Measurements from ENCODE around the gene EPS8L3. TPM values are rescaled to one million over a fixed set of nuclear protein-coding genes. Genes with fewer than 3 reads are reported as not detected.

EPS8L3 gene
- total RNA-seq, 1 donor from 2014 or later = not detected

DNA sequence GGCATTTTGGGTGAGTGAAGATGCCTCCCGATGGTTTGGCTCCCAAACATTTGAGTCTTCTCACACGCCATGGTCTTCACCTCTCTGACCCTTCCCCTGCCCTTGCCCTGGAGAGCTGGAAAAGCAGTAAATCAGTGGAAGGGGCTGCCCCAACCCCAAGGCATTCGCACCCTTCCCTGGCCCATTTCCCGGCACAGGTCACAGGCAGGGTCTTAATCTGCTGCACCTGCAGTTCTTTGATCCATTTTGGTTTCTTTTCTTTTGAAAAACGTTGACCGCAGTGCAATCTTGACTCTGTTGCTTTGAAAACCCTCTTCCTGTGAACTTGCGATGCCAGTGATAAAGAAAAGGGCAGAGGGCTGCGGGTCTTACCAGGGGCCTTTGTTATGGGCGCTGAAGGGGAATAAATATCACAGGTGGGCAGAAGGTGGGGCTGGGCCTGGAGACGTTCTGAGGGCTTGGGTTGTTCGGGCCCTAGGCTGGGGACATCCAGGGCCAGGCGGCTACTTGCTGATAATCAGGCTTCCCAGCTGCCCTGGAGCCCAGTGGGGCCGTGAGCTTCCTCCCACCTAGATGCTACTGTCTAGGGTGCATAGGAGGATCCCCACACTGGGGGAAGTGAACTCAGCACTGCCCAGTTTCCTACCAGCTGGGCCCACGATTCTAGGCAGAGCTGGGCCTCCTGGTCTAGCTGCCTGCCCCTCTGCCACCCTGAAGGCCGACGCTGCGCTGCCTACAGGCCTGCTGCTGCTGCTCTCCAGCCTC, 38.6 kb upstream of the EPS8L3 start:
- H3K9me3 ChIP-seq (ENCODE audit: low read depth) = no peaks in the 10 kb centered on the region
- Mint-ChIP-seq H3K9me3 (no peaks in the 10 kb centered on the region), H3K36me3 (no peaks in the 10 kb centered on the region), H3K27me3 (ENCODE audit: insufficient read depth, low read depth) (peaks cover 11% of the 10 kb centered on the region), H3K27ac (no peak overlapping the region), H3K4me3 (no peak overlapping the region), H3K4me1 (peaks cover 20% of the 10 kb centered on the region)
- H3K9ac ChIP-seq = no peak overlapping the region
- TF ChIP-seq, protein P1, sequence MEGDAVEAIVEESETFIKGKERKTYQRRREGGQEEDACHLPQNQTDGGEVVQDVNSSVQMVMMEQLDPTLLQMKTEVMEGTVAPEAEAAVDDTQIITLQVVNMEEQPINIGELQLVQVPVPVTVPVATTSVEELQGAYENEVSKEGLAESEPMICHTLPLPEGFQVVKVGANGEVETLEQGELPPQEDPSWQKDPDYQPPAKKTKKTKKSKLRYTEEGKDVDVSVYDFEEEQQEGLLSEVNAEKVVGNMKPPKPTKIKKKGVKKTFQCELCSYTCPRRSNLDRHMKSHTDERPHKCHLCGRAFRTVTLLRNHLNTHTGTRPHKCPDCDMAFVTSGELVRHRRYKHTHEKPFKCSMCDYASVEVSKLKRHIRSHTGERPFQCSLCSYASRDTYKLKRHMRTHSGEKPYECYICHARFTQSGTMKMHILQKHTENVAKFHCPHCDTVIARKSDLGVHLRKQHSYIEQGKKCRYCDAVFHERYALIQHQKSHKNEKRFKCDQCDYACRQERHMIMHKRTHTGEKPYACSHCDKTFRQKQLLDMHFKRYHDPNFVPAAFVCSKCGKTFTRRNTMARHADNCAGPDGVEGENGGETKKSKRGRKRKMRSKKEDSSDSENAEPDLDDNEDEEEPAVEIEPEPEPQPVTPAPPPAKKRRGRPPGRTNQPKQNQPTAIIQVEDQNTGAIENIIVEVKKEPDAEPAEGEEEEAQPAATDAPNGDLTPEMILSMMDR (IDR thresholded peaks at IDR 0.05) = no peak
- TF ChIP-seq EZH2 (IDR thresholded peaks at IDR 0.05) (no peak), EZH2phosphoT487 (IDR thresholded peaks at IDR 0.05) (no peak)
- no peak for DNase-seq (ENCODE audit: low spot score)
- H4K20me1 ChIP-seq (ENCODE audit: low read depth) = no peaks in the 10 kb centered on the region
- H3K4me2 ChIP-seq = no peak overlapping the region
- H3K4me1 ChIP-seq = no peaks in the 10 kb centered on the region
- no peaks in the 10 kb centered on the region for H3K79me2 ChIP-seq (ENCODE audit: low read depth)
- no peak overlapping the region for H3K27ac ChIP-seq
- no peak overlapping the region for H3K4me3 ChIP-seq
- no peaks in the 10 kb centered on the region for H3K27me3 ChIP-seq
- no peak overlapping the region for H2AFZ ChIP-seq (replicated peaks)
- no peaks in the 10 kb centered on the region for H3K36me3 ChIP-seq
- no peaks in the 10 kb centered on the region for H3F3A ChIP-seq (ENCODE audit: low read depth)

DNA sequence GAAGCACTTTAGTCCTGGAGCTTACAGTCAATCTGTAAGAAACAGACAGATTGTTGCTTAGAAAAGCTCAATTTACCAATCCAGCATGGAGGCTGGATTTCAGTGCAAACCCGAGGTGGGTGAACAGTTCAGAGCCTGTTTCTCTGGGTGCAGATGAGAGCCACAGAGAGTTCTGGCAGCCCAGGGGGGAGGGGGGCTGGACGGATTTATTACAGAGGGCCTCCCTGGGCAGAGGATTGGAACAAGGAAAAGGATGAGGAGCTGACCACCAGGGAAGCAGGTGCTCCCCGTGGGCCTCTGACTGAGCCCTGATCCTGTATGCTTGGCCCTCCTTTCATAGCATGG, 38.0 kb upstream of the EPS8L3 start:
- Mint-ChIP-seq H3K4me3 (no peak overlapping the region), H3K27me3 (ENCODE audit: insufficient read depth, low read depth) (peaks cover 11% of the 10 kb centered on the region), H3K27ac (peak overlapping the region; percentile 81), H3K9me3 (no peaks in the 10 kb centered on the region), H3K4me1 (peaks cover 21% of the 10 kb centered on the region), H3K36me3 (no peaks in the 10 kb centered on the region)
- no peaks in the 10 kb centered on the region for H3K79me2 ChIP-seq (ENCODE audit: low read depth)
- H3K36me3 ChIP-seq = no peaks in the 10 kb centered on the region
- H2AFZ ChIP-seq (replicated peaks) = no peak overlapping the region
- no peak overlapping the region for H3K9ac ChIP-seq
- no peaks in the 10 kb centered on the region for H3K9me3 ChIP-seq (ENCODE audit: low read depth)
- H4K20me1 ChIP-seq (ENCODE audit: low read depth) = no peaks in the 10 kb centered on the region
- no peak overlapping the region for H3K4me2 ChIP-seq
- no peaks in the 10 kb centered on the region for H3F3A ChIP-seq (ENCODE audit: low read depth)
- H3K27ac ChIP-seq = no peak overlapping the region
- H3K27me3 ChIP-seq = no peaks in the 10 kb centered on the region
- no peak overlapping the region for H3K4me3 ChIP-seq
- TF ChIP-seq, protein P1 (IDR thresholded peaks at IDR 0.05) = no peak
- TF ChIP-seq EZH2 (IDR thresholded peaks at IDR 0.05) (no peak), EZH2phosphoT487 (IDR thresholded peaks at IDR 0.05) (no peak)
- H3K4me1 ChIP-seq = no peaks in the 10 kb centered on the region
- DNase-seq (ENCODE audit: low spot score) = no peak

DNA sequence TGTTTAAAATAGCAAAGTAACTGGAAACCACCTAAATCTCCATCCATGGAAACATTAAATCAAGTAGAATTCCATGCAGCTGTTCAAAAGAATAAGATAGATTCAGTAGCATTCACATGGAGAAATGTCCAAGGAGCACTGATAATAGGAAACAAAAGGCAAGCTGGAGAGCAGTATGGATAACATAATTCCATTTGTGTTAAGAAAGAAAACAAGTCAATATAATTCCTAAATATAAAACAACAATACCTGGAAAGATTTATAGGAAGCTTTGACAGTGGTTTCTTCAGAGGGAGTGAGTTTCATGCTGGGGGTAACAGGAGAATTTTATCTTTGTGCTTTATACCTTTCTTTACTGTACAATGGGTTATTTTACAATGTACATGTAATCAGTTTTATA, 36.6 kb upstream of the EPS8L3 start:
- H3K4me3 Mint-ChIP-seq = no peak overlapping the region
- no peak for DNase-seq (ENCODE audit: low spot score)
- no peaks in the 10 kb centered on the region for H3K9me3 Mint-ChIP-seq
- no peaks in the 10 kb centered on the region for H3K36me3 Mint-ChIP-seq
- H3F3A ChIP-seq (ENCODE audit: low read depth) = no peaks in the 10 kb centered on the region
- no peak overlapping the region for H2AFZ ChIP-seq (replicated peaks)
- TF ChIP-seq EZH2 (IDR thresholded peaks at IDR 0.05) = no peak
- TF ChIP-seq, protein P1 (IDR thresholded peaks at IDR 0.05) = no peak
- no peak for TF ChIP-seq EZH2phosphoT487 (IDR thresholded peaks at IDR 0.05)
- no peaks in the 10 kb centered on the region for H3K27me3 ChIP-seq
- no peak overlapping the region for H3K4me2 ChIP-seq
- H3K4me1 Mint-ChIP-seq = peaks cover 24% of the 10 kb centered on the region
- H3K27ac ChIP-seq = no peak overlapping the region
- no peak overlapping the region for H3K9ac ChIP-seq
- H3K9me3 ChIP-seq (ENCODE audit: low read depth) = no peaks in the 10 kb centered on the region
- no peaks in the 10 kb centered on the region for H3K4me1 ChIP-seq
- H4K20me1 ChIP-seq (ENCODE audit: low read depth) = no peaks in the 10 kb centered on the region
- no peaks in the 10 kb centered on the region for H3K36me3 ChIP-seq
- H3K4me3 ChIP-seq = no peak overlapping the region
- peaks cover 9% of the 10 kb centered on the region for H3K27me3 Mint-ChIP-seq (ENCODE audit: insufficient read depth, low read depth)
- H3K27ac Mint-ChIP-seq = no peak overlapping the region
- no peaks in the 10 kb centered on the region for H3K79me2 ChIP-seq (ENCODE audit: low read depth)
